GM12878 (cell line): ENCODE data around the gene MBOAT1. TPM values are rescaled to one million over a fixed set of nuclear protein-coding genes. Genes with fewer than 3 reads are reported as not detected.

Experiments used
- ATAC-seq: fragments of 200-7000 bp; cut with Tn5 transposase; 3 replicates; pipeline ENCODE4 v1.9.1; 2020; ENCODE audit warnings: mild to moderate bottlenecking, moderate library complexity
- BruUV-seq: library from RNA; stranded (reverse); fragments of 400-500 nt; replicated peaks from 2 replicates; lab custom pipeline; 2021; lab: Mats Ljungman, UMichigan
- CTCF ChIA-PET: fragments of 300-600 bp; sonication (Branson Sonifier 250); formaldehyde crosslinking; extraction: SDS; loops from one replicate; lab custom pipeline; 2021; ENCODE audit warnings: inconsistent platforms; lab: Yijun Ruan, JAX
- POLR2A ChIA-PET: fragments of 350-600 bp; formaldehyde crosslinking; extraction: SDS; loops from one replicate; lab custom pipeline; 2021; ENCODE audit warnings: inconsistent platforms; lab: Charles Lee
- RAD21 ChIA-PET: fragments of 300-600 bp; sonication (Branson Sonifier 250); formaldehyde crosslinking; loops from one replicate; lab custom pipeline; 2023; ENCODE audit warnings: antibody characterized with exemption; ENCODE audit not compliant: unreplicated experiment; lab: Charles Lee
- SMC1A ChIA-PET: fragments of 300-600 bp; sonication (Branson Sonifier 250); formaldehyde crosslinking; loops from one replicate; lab custom pipeline; 2023; ENCODE audit not compliant: unreplicated experiment, uncharacterized antibody; lab: Charles Lee
- DNase-seq: peaks from one replicate; pipeline ENCODE4 v3.0.0-alpha.2; 2011; ENCODE audit warnings: low read depth, low spot score
- FAIRE-seq: peaks from 3 replicates; lab custom pipeline; 2011; peaks lifted over from hg19 to GRCh38; lab: Jason Lieb, UNC
- H2AFZ ChIP-seq: 2 replicates; pipeline ENCODE4 v1.6.0; 2011; ENCODE audit warnings: low read depth, low read length, control low read depth; ENCODE audit not compliant: control insufficient read depth
- H3K27ac ChIP-seq: 2 replicates; pipeline ENCODE4 v1.5.1; 2011; ENCODE audit warnings: control low read depth; ENCODE audit not compliant: control insufficient read depth, insufficient read depth
- H3K27me3 ChIP-seq, 2 experiments: replicated peaks in 1 of 2; 2 replicates each; pipeline versions ENCODE4 v1.6.0 to v1.6.1; 2011; ENCODE audit warnings: low read length in 1 of 2; ENCODE audit not compliant: control insufficient read depth in 2 of 2, insufficient read depth in 2 of 2
- H3K36me3 ChIP-seq, 2 experiments: 2 replicates each; pipeline ENCODE4 v1.5.1; 2011; ENCODE audit warnings: low read length in 1 of 2; ENCODE audit not compliant: control insufficient read depth in 2 of 2, insufficient read depth in 2 of 2
- H3K4me1 ChIP-seq: 2 replicates; pipeline ENCODE4 v1.6.1; 2011; ENCODE audit warnings: mild to moderate bottlenecking, low read length, moderate library complexity, mixed read lengths; ENCODE audit not compliant: control insufficient read depth, insufficient read depth
- H3K4me2 ChIP-seq: 2 replicates; pipeline ENCODE4 v1.6.0; 2011; ENCODE audit warnings: control low read depth; ENCODE audit not compliant: control insufficient read depth, insufficient read depth
- H3K4me3 ChIP-seq: fragments of 200-600 bp; sonication (generic); 2 replicates; pipeline ENCODE4 v1.5.1; 2016
- H3K79me2 ChIP-seq: 2 replicates; pipeline ENCODE4 v1.6.0; 2011; ENCODE audit warnings: low read length; ENCODE audit not compliant: control insufficient read depth, insufficient read depth
- H3K9ac ChIP-seq: 2 replicates; pipeline ENCODE4 v1.8.0; 2011; ENCODE audit warnings: low read length, control low read depth, mixed read lengths; ENCODE audit not compliant: control insufficient read depth, insufficient read depth
- H3K9me3 ChIP-seq: replicated peaks from 3 replicates; pipeline ENCODE4 v1.5.1; 2011; ENCODE audit warnings: mild to moderate bottlenecking, low read length; ENCODE audit not compliant: control insufficient read depth, insufficient read depth
- H4K20me1 ChIP-seq: 2 replicates; pipeline ENCODE4 v1.6.0; 2011; ENCODE audit not compliant: control insufficient read depth, insufficient read depth
- BACH1 ChIP-seq: fragments of 450-650 bp; IDR thresholded peaks from 2 replicates; pipeline ENCODE4 v1.6.1; 2017; ENCODE audit warnings: mild to moderate bottlenecking, borderline replicate concordance
- CREM ChIP-seq: IDR thresholded peaks from 2 replicates; pipeline ENCODE4 v1.6.1; 2014; ENCODE audit warnings: antibody characterized with exemption, low read depth
- E4F1 ChIP-seq: fragments of 450-650 bp; IDR thresholded peaks from 2 replicates; pipeline ENCODE4 v1.6.1; 2018; ENCODE audit warnings: borderline replicate concordance, mild to moderate bottlenecking; ENCODE audit not compliant: partially characterized antibody
- MTA3 ChIP-seq: IDR thresholded peaks from 2 replicates; pipeline ENCODE4 v1.6.1; 2012; ENCODE audit warnings: low read length, inconsistent platforms, borderline replicate concordance
- NR2C1 ChIP-seq: fragments of 450-650 bp; IDR thresholded peaks from 2 replicates; pipeline ENCODE4 v1.6.1; 2017; ENCODE audit warnings: antibody characterized with exemption, mild to moderate bottlenecking, moderate library complexity
- RFX5 ChIP-seq: IDR thresholded peaks from 2 replicates; pipeline ENCODE4 v1.6.1; 2011; ENCODE audit warnings: low read depth, low read length, improper control_type of control experiment
- SREBF2 ChIP-seq: IDR thresholded peaks from 2 replicates; pipeline ENCODE4 v1.6.1; 2012; ENCODE audit warnings: mild to moderate bottlenecking, low read length
- ZBTB40 ChIP-seq: fragments of 450-650 bp; IDR thresholded peaks from 2 replicates; pipeline ENCODE4 v1.6.1; 2016; ENCODE audit warnings: mild to moderate bottlenecking, moderate library complexity, borderline replicate concordance
- ZNF592 ChIP-seq: fragments of 450-650 bp; IDR thresholded peaks from 2 replicates; pipeline ENCODE4 v1.6.1; 2017; ENCODE audit warnings: mild to moderate bottlenecking, moderate library complexity
- WGBS: methylation state at CpG from one replicate; pipeline ENCODE4 v1.1.6; 2016; ENCODE audit warnings: low lambda C conversion rate; ENCODE audit not compliant: insufficient replicate concordance, insufficient coverage; ENCODE audit errors: missing lambda C conversion rate; 5-methylcytosine and 5-hydroxymethylcytosine counted together
- in situ Hi-C: fragments of 300-500 bp; cut with MboI; formaldehyde crosslinking; loops from 9 replicates; pipeline ENCODE4 v1.14.3; 2018; ENCODE audit warnings: mixed read lengths
- intact Hi-C: fragments of 100-400 bp; cut with micrococcal nuclease; formaldehyde crosslinking; loops from one replicate; pipeline ENCODE4 v1.14.2; 2022; ENCODE audit not compliant: unreplicated experiment
- polyA plus RNA-seq, 11 experiments: library from polyadenylated mRNA; depleted of rRNA in 4 of 11; unstranded in 6 of 11; stranded (reverse) in 5 of 11; fragments of >200 nt; fragmentation: Nextera tagmentation in 4 of 11; fragmentation: Illumina TruSeq in 1 of 11; extraction: Ambion mirVana in 4 of 11; extraction: Trizol in 1 of 11; gene quantifications; 1 replicate in 1 of 11; 2 replicates in 10 of 11; pipeline versions ENCODE4 v1.2.1 to v1.2.3, GENCODE V29; 2011 to 2016; ENCODE audit warnings: inconsistent platforms in 2 of 11, missing spikeins in 2 of 11, low read depth in 1 of 11
- total RNA-seq, 4 experiments: library from RNA; depleted of rRNA in 3 of 4; stranded (reverse); fragments of >200 nt in 3 of 4; fragmentation: Illumina TruSeq in 1 of 4; extraction: Trizol in 1 of 4; gene quantifications; 2 replicates each; pipeline versions ENCODE4 v1.2.1 to v1.2.3, GENCODE V29; 2013 to 2021

The MBOAT1 gene
- total and polyA plus RNA-seq, 10 of the 15 experiments (the other 5 are each of a cell fraction or from before 2014, with no cell fraction given), result 0.39 to 21.0 (median 11.6) TPM

- DNase-seq, result no peak
Observed at GRCh38 chr6:20104696-20105095, 107.6 kb downstream of the MBOAT1 start.

More at GRCh38 chr6:20104696-20105095, 107.6 kb downstream of the MBOAT1 start:
- peaks cover 1 to 12% of the 10 kb centered on the region in 2 experiments; a peak in 3 of 4 replicates for H3K36me3 ChIP-seq
- no peaks in the 10 kb centered on the region for H3K27me3 ChIP-seq
- POLR2A ChIA-PET, result interaction anchor here (0.6 kb wide), 1 partner anchor 1360 kb away, joined by 3 read pairs; no protein-coding TSS in a partner anchor
- ATAC-seq (no peak), FAIRE-seq (no peak)
- no peaks in the 10 kb centered on the region for H3K79me2 ChIP-seq
- in situ Hi-C loops, result no loop called here
- intact Hi-C loops, result no loop called here
- no peaks in the 10 kb centered on the region for H3K9me3 ChIP-seq
- WGBS, result 71% methylated on average over 2 of the region's 2 CpGs
- H3K4me1 ChIP-seq, result no peaks in the 10 kb centered on the region
- no peak overlapping the region for H3K27ac ChIP-seq
- no peak for TF ChIP-seq CREM
- TF ChIP-seq MTA3, result no peak
- no peak for TF ChIP-seq BACH1
- no peak for TF ChIP-seq NR2C1
- TF ChIP-seq ZBTB40, result no peak
- TF ChIP-seq ZNF592, result no peak
- no peak for TF ChIP-seq RFX5
- TF ChIP-seq SREBF2, result no peak
- no peak for TF ChIP-seq E4F1
- no peak overlapping the region for H2AFZ ChIP-seq
- H3K4me3 ChIP-seq, result no peak overlapping the region
- no TSS peak for BruUV-seq
- H4K20me1 ChIP-seq, result no peaks in the 10 kb centered on the region
- SMC1A ChIA-PET, result interaction anchor here (0.9 kb wide), 1 partner anchor 12 kb away, joined by 3 read pairs; no protein-coding TSS in a partner anchor
- no peak overlapping the region for H3K4me2 ChIP-seq
- no peak overlapping the region for H3K9ac ChIP-seq
- CTCF ChIA-PET, result interaction anchor here (0.6 to 1.5 kb wide), 6 partner anchors 12 to 508 kb away, joined by 3 to 4 read pairs (median 3); no protein-coding TSS in a partner anchor
- RAD21 ChIA-PET, result no interaction called here
